Heart left ventricle (tissue), 16 donors: ENCODE measurements around the gene NTMT1. TPM values are rescaled to one million over a fixed set of nuclear protein-coding genes. Genes with fewer than 3 reads are reported as not detected.

ENCODE experiments used
- ATAC-seq, 4 donors: fragments of 200-7000 bp; cut with Tn5 transposase; one replicate each; pipeline ENCODE4 v1.9.1; 2020 to 2022; ENCODE audit warnings: moderate library complexity in 4 of 4, mild to moderate bottlenecking in 3 of 4, moderate number of reproducible peaks in 1 of 4
- DNase-seq, 5 donors: peaks; one replicate each; pipeline ENCODE4 v3.0.0-alpha.2; 2020
- H3K27ac ChIP-seq, 12 donors: fragments of 200-600 bp; sonication (generic) in 4 of 12; one replicate each; pipeline versions ENCODE4 v1.5.0 to v1.8.0; 2016 to 2022; ENCODE audit warnings: mild to moderate bottlenecking in 2 of 12
- H3K27me3 ChIP-seq, 9 donors: fragments of 200-600 bp; sonication (generic) in 2 of 9; one replicate each; pipeline versions ENCODE4 v1.5.1 to v1.8.0; 2016 to 2022; ENCODE audit warnings: mild to moderate bottlenecking in 3 of 9
- H3K36me3 ChIP-seq, 9 donors: fragments of 200-600 bp; sonication (generic) in 2 of 9; one replicate each; pipeline versions ENCODE4 v1.5.0 to v1.8.0; 2018 to 2022; ENCODE audit warnings: mild to moderate bottlenecking in 2 of 9
- H3K4me1 ChIP-seq, 12 donors: fragments of 200-600 bp; sonication (generic) in 4 of 12; one replicate each; pipeline versions ENCODE4 v1.5.0 to v1.8.0; 2016 to 2022; ENCODE audit warnings: mild to moderate bottlenecking in 3 of 12
- H3K4me3 ChIP-seq, 12 donors: fragments of 200-600 bp; sonication (generic) in 4 of 12; one replicate each; pipeline versions ENCODE4 v1.5.0 to v1.8.0; 2017 to 2022; ENCODE audit warnings: mild to moderate bottlenecking in 9 of 12, moderate library complexity in 4 of 12
- H3K9me3 ChIP-seq, 12 donors: fragments of 200-600 bp; sonication (generic) in 4 of 12; one replicate each; pipeline versions ENCODE4 v1.5.0 to v1.8.0; 2016 to 2022; ENCODE audit warnings: mild to moderate bottlenecking in 1 of 12
- CTCF ChIP-seq, 12 donors: fragments of 200-600 bp; sonication (generic) in 4 of 12; IDR thresholded peaks; one replicate each; pipeline versions ENCODE4 v1.5.0 to v1.8.0; 2018 to 2022; ENCODE audit warnings: antibody characterized with exemption in 12 of 12, mild to moderate bottlenecking in 5 of 12
- POLR2A ChIP-seq, 2 donors: fragments of 450-650 bp; IDR thresholded peaks; one replicate each; pipeline ENCODE4 v1.6.1; 2017; ENCODE audit warnings: antibody characterized with exemption in 2 of 2, mild to moderate bottlenecking in 2 of 2, moderate library complexity in 2 of 2
- whole genome bisulfite sequencing, 4 donors: extraction: QIAGEN DNeasy Blood & Tissue Kit in 2 of 4; methylation state at CpG; one replicate each; pipeline versions ENCODE4 v1.1.5 to v1.1.7; 2013 to 2018; 5-methylcytosine and 5-hydroxymethylcytosine counted together
- intact Hi-C, 10 donors: fragments of 100-400 bp; cut with DNase I; formaldehyde crosslinking; loops; one replicate each; pipeline versions ENCODE4 v1.11.1 to v1.14.2; 2022
- polyA plus RNA-seq, 2 donors: library from polyadenylated mRNA; stranded (reverse); fragments of 200-250 nt; gene quantifications; one replicate each; pipeline ENCODE4 v1.2.3, GENCODE V29; 2013
- total RNA-seq, 9 donors: library from RNA; depleted of rRNA in 2 of 9; stranded (reverse); fragments of >200 nt in 2 of 9; fragmentation: NEBNext Ultra II Directional in 3 of 9; extraction: Animal tissue kit (Norgen Biotek cat#: 25700) in 3 of 9; gene quantifications; one replicate each; pipeline versions ENCODE4 v1.1.0 to v1.2.4, GENCODE V29; 2016 to 2023
- donor health status: ischemic (EF 13 %, LVEDD 7.1; RV severe dilation, severe dysfunction).
- donor health status: healthy with polysubstance abuse.
- donor health status: DM: no; HTN: yes; CAD: no.
- donor health status: DM: no; HTN: no; CAD: no.
- donor health status: ischemic (EF 25% LVEDD 6.9; RV normal size, moderate dysfunction).
- donor health status: ischemic (EF 25% LVEDD 5.7; RV mildly dilated, moderate dysfunction).
- donor health status: healthy.
- donor health status: DM: yes; HTN: yes; CAD: no.
- donor health status: ischemic (EF 35%, LVEDD 5.7; RV mildly dilated, moderate dysfunction).
- donor health status: nonischemic (EF 11% LVEDD 7.7; RV severe dilation, severe dysfunction).
- donor health status: DM: yes; HTN: yes; CAD: no.
- donor health status: PGD.
- donor health status: ischemic (EF 29% LVEDD 5.4; RV normal size, mild dysfunction).
- donor health status: nonischemic (EF 23%, LVEDD 6.1; RV moderate dilation, normal function).

Gene NTMT1
- total and polyA plus RNA-seq, 11 donors: 39.0 to 111 (median 61.5) TPM

GRCh38 chr9:129646654-129647053 is 20.7 kb downstream of the NTMT1 start:
- Histone ChIP-seq H3K27me3 (no peaks in the 10 kb centered on the region), H3K36me3 (no peaks in the 10 kb centered on the region), H3K4me1 (peaks cover 0 to 5% (median under 1%) of the 10 kb centered on the region in 12 donors), H3K9me3 (no peaks in the 10 kb centered on the region), H3K27ac (no peak overlapping the region), H3K4me3 (no peak overlapping the region)
- WGBS, 4 donors: 92 to 96% (median 95%) methylated on average over 7 of the region's 7 CpGs
- DNase-seq (no peak), ATAC-seq (no peak)
- intact Hi-C loops: loop anchor here in 5 of 10 donors (5.0 to 10.0 kb wide), 5 partner anchors 76 to 91 kb away; no protein-coding TSS in a partner anchor
- TF ChIP-seq POLR2A (IDR thresholded peaks at IDR 0.05): no peak
- no peak for TF ChIP-seq CTCF (IDR thresholded peaks at IDR 0.05)

GRCh38 chr9:129647635-129648034 is 21.7 kb downstream of the NTMT1 start:
- H3K27me3 ChIP-seq: no peaks in the 10 kb centered on the region
- 87 to 91% (median 88%) methylated on average over 10 of the region's 10 CpGs for WGBS, 4 donors
- H3K4me3 ChIP-seq: no peak overlapping the region
- no peaks in the 10 kb centered on the region for H3K9me3 ChIP-seq
- ATAC-seq (no peak), DNase-seq (no peak)
- intact Hi-C loops: loop anchor here in 5 of 10 donors (5.0 to 10.0 kb wide), 5 partner anchors 75 to 90 kb away; no protein-coding TSS in a partner anchor
- peaks cover 0 to 2% (median 0%) of the 10 kb centered on the region in 12 donors for H3K4me1 ChIP-seq
- H3K36me3 ChIP-seq: no peaks in the 10 kb centered on the region
- no peak overlapping the region for H3K27ac ChIP-seq
- no peak for TF ChIP-seq CTCF (IDR thresholded peaks at IDR 0.05)
- no peak for TF ChIP-seq POLR2A (IDR thresholded peaks at IDR 0.05)

- 64 to 71% (median 64%) methylated on average over 16 of the region's 16 CpGs for WGBS, 4 donors
- no peak overlapping the region for H3K4me3 ChIP-seq
- H3K4me1 ChIP-seq: no peaks in the 10 kb centered on the region
- intact Hi-C loops: loop anchor here in 5 of 10 donors (5.0 to 10.0 kb wide), 5 partner anchors 74 to 89 kb away; no protein-coding TSS in a partner anchor
- DNase-seq (no peak), ATAC-seq (no peak)
- H3K27ac ChIP-seq: no peak overlapping the region
- H3K9me3 ChIP-seq: no peaks in the 10 kb centered on the region
- TF ChIP-seq CTCF (IDR thresholded peaks at IDR 0.05) (no peak), POLR2A (IDR thresholded peaks at IDR 0.05) (no peak)
- H3K27me3 ChIP-seq: no peaks in the 10 kb centered on the region
- H3K36me3 ChIP-seq: no peaks in the 10 kb centered on the region
These were observed 22.3 kb downstream of the NTMT1 start for GRCh38 chr9:129648092-129648763.

- no peaks in the 10 kb centered on the region for H3K27me3 ChIP-seq
- no peaks in the 10 kb centered on the region for H3K9me3 ChIP-seq
- intact Hi-C loops: loop anchor here in 5 of 10 donors (5.0 to 10.0 kb wide), 5 partner anchors 74 to 89 kb away; no protein-coding TSS in a partner anchor
- H3K4me3 ChIP-seq: no peak overlapping the region
- H3K36me3 ChIP-seq: no peaks in the 10 kb centered on the region
- DNase-seq: no peak
- peaks cover 0 to 2% (median 0%) of the 10 kb centered on the region in 12 donors for H3K4me1 ChIP-seq
- TF ChIP-seq CTCF (IDR thresholded peaks at IDR 0.05): no peak
- no peak for ATAC-seq
- no peak overlapping the region for H3K27ac ChIP-seq
- 70 to 75% (median 71%) methylated on average over 4 to 10 of the region's 10 CpGs for WGBS, 4 donors
These were observed 22.8 kb downstream of the NTMT1 start for GRCh38 chr9:129648764-129649115.
